Retinal pigment epithelial cell (primary cell): ENCODE data around the gene FXN.

ENCODE experiments used
- DNase-seq: peaks from one replicate; pipeline ENCODE4 v3.0.0-alpha.2; 2010; ENCODE audit warnings: low read depth
- H3K4me3 ChIP-seq: 2 replicates; pipeline ENCODE4 v1.5.1; 2011; ENCODE audit warnings: mild to moderate bottlenecking, low read length, control low read depth, moderate library complexity
- CTCF ChIP-seq: conservative IDR thresholded peaks from 2 replicates; pipeline ENCODE4 v1.5.1; 2011; ENCODE audit warnings: low read depth, low read length, control low read depth, inconsistent platforms

Gene FXN

DNA sequence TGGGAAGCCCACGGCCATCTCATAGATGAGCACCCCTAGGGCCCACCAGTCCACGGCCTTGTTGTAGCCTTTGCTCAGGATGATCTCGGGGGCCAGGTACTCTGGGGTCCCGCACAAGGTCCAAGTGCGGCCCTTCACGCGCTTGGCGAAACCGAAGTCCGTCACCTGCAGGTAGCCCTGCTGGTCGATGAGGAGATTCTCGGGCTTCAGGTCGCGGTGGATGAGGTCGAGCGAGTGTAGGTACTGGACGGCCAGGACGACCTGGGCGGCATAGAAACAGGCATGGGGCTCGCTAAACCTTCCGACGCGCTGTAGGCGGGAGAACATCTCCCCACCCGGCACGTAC lies 22.2 kb upstream of the FXN start:
- TF ChIP-seq CTCF = no peak
- H3K4me3 ChIP-seq = no peak overlapping the region
- DNase-seq = no peak

DNA sequence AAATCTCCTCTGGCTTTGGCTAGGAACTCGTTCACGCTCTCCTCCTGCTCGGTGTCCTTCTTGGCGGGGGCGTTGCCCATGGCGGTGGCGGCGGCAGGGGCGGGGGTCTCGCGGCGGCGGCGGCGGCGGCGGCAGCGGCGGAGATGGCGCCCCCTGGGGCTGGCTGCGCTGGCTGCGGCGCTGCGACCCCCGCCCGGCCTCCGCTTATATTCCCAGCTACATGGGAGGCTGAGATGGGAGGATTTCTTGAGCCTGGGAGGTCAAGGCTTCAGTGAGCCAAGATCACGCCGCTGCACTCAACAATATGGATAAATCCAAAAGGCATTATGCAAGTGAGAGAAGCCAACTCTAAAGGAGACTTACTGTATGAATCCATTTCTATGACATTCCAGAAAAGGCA lies 21.5 kb upstream of the FXN start, which contains the start of gene PRKACG:
TSS of gene PRKACG (minus strand) at position 101 of the 400 bp plus-strand sequence. CDS start at position 80, 21 bp downstream.
- H3K4me3 ChIP-seq = no peak within 1 kb of the TSS
- TF ChIP-seq CTCF = no peak
- DNase-seq = no peak

GRCh38 chr9:69016191-69017096 lies 19.1 kb upstream of the FXN start:
- no peak for TF ChIP-seq CTCF
- H3K4me3 ChIP-seq = no peak overlapping the region
- DNase-seq = no peak

- no peak for TF ChIP-seq CTCF
- no peak for DNase-seq
- H3K4me3 ChIP-seq = no peak overlapping the region
Measured at GRCh38 chr9:69018737-69019136, 16.8 kb upstream of the FXN start.

GRCh38 chr9:69019808-69020207 lies 15.7 kb upstream of the FXN start:
- H3K4me3 ChIP-seq = no peak overlapping the region
- no peak for DNase-seq
- no peak for TF ChIP-seq CTCF

DNA sequence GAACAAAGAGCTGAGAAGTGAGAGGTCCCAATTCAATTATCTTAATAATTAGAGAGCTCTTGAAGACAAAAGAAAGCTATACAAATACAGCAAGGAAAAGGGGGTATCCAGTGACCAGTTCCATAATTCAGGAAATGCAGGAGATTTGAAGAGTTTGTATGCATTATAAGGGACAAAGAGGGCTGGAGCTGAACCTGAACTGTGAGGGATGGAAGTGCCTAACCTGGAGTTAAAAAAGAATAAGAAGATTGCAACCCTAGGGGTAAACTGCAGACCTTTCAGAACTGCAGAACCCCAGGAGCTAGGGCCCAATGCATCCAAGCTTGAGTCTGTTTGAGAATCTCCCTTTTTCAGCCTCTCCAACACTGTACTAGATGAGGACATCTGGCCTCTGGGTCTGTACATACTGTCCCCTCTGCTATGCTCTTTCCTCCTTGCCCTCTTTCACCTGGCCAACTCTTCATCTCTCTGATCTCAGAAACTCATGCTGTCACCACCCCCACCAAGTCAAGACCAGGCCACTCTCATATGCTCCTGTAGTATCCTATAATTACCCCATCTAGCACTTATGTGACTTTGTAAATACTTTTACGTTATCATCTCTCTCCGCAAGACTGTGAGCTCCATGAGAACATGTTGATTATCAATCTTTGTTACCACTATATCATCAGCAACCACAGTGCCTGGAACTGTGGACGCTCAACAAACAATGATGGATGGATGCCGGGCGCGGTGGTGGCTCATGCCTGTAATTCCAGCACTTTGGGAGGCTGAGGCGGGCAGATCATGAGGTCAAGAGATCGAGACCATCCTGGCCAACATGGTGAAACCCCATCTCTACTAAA lies 15.0 kb upstream of the FXN start:
- no peak for TF ChIP-seq CTCF
- no peak for DNase-seq
- H3K4me3 ChIP-seq = no peak overlapping the region
